Activated T-cell treated with anti-CD3 and anti-CD28 coated beads for 4 hours (primary cell): Measurements from ENCODE around the gene UBE3C.
"Not testable (repeated sequence)": the region's sequence is repeated elsewhere in the genome, so short reads cannot be mapped to it uniquely, and the experiment has no call there.

Source experiments
- DNase-seq: peaks from one replicate; pipeline ENCODE4 v3.0.0-alpha.2; 2020

Gene UBE3C

GRCh38 chr7:157274094-157274634 is 135.4 kb downstream of the UBE3C start:
- DNase-seq: not testable (repeated sequence)

GRCh38 chr7:157274991-157275427 is 136.3 kb downstream of the UBE3C start:
- DNase-seq: no peak

- DNase-seq: no peak
These were observed 137.4 kb downstream of the UBE3C start for GRCh38 chr7:157276091-157276561.

- DNase-seq: no peak
These were observed 138.2 kb downstream of the UBE3C start for GRCh38 chr7:157276731-157277562.

GRCh38 chr7:157277568-157277967 is 138.8 kb downstream of the UBE3C start:
- DNase-seq: not testable (repeated sequence)

- no peak for DNase-seq
These were observed 139.6 kb downstream of the UBE3C start for GRCh38 chr7:157278167-157278790.

- DNase-seq: no peak
These were observed 140.3 kb downstream of the UBE3C start for GRCh38 chr7:157278791-157279724.

- no peak for DNase-seq
These were observed 141.1 kb downstream of the UBE3C start for GRCh38 chr7:157279741-157280215.

GRCh38 chr7:157280216-157280841 is 141.6 kb downstream of the UBE3C start:
- no peak for DNase-seq

- DNase-seq: no peak
These were observed 142.7 kb downstream of the UBE3C start for GRCh38 chr7:157281221-157281998.

- no peak for DNase-seq
These were observed 143.5 kb downstream of the UBE3C start for GRCh38 chr7:157282141-157282801.

- no peak for DNase-seq
These were observed 145.7 kb downstream of the UBE3C start for GRCh38 chr7:157284229-157285014.

GRCh38 chr7:157291404-157292080 is 152.8 kb downstream of the UBE3C start:
- no peak for DNase-seq

- DNase-seq: no peak
These were observed 153.5 kb downstream of the UBE3C start for GRCh38 chr7:157292258-157292657.

- no peak for DNase-seq
These were observed 154.2 kb downstream of the UBE3C start for GRCh38 chr7:157292770-157293412.

- DNase-seq: no peak
These were observed 154.7 kb downstream of the UBE3C start for GRCh38 chr7:157293413-157293788.

- DNase-seq: no peak
These were observed 156.0 kb downstream of the UBE3C start for GRCh38 chr7:157294773-157295172.

GRCh38 chr7:157295338-157295737 is 156.6 kb downstream of the UBE3C start:
- no peak for DNase-seq

- DNase-seq: no peak
These were observed 158.5 kb downstream of the UBE3C start for GRCh38 chr7:157297185-157297584.
